NCI-H1436 treated with DMSO at 0.1 percent for 48 hours (cell line): ENCODE data around the gene KCNIP4.

Experiments
- DNase-seq: peaks from one replicate; lab custom pipeline; 2025; lab: John Stamatoyannopoulos, UW

Gene KCNIP4

DNA sequence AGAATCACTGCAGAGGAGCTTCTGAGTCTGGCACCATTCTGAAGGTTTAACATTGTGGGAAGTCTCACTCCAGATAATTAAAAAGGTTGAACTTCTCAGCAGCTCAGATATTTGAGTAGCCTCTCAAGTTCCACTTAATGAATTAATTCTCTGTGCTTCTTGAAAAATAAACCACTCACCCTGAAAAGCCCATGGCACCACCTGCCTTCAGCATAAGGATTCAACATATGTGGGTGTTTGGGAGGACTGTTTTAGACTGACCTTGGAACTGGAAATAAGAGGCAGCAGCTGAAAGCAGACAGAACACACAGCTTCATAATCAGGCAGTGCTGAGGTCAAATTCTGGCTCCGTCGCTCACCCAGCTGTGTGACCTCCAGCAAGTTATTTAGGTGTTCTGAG, 100.6 kb downstream of the KCNIP4 start:
- DNase-seq = no peak

GRCh38 chr4:21845663-21846062, 102.9 kb downstream of the KCNIP4 start:
- no peak for DNase-seq

DNA sequence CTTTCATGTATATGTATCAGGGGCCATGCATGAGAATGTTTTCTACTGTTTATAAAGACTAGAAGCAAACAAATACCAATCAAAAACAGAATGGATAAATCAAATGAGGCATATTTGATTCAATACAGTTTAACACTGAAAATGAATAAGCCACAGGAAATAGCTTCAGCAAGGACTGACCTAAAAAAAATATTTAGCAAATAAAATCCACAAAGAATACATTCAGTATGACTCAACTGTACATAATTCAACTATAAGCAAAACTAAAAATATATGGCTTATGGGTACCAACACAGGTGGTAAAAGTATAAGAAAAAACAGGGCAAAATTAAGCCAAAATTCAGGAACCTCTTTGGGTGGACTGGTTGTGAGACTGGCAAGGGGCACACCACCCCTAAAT, 112.9 kb downstream of the KCNIP4 start:
- no peak for DNase-seq

GRCh38 chr4:21830272-21830671, 118.3 kb downstream of the KCNIP4 start:
- DNase-seq = no peak

- no peak for DNase-seq
These were observed 121.0 kb downstream of the KCNIP4 start for GRCh38 chr4:21827575-21827974.

GRCh38 chr4:21826071-21826470, 122.5 kb downstream of the KCNIP4 start:
- DNase-seq = no peak

DNA sequence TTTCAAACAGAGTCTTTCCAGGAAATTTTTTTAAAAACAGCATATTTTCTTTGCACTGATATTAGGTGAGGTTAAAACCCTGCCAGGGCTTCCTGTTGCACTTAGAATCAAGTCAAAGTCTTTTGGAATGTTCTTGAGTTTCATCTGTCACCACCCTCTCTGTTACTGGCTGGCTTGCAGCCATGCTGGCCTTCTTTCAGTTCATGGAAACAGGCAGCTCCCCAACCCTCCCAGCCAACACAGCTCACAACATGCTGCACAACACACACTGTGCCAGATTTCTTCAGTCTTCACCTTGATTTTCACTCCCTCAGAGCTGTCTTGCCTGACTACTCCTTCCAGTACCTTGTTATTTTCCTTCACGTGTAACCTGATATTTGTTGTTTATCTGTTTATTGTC, 129.5 kb downstream of the KCNIP4 start:
- DNase-seq = no peak

DNA sequence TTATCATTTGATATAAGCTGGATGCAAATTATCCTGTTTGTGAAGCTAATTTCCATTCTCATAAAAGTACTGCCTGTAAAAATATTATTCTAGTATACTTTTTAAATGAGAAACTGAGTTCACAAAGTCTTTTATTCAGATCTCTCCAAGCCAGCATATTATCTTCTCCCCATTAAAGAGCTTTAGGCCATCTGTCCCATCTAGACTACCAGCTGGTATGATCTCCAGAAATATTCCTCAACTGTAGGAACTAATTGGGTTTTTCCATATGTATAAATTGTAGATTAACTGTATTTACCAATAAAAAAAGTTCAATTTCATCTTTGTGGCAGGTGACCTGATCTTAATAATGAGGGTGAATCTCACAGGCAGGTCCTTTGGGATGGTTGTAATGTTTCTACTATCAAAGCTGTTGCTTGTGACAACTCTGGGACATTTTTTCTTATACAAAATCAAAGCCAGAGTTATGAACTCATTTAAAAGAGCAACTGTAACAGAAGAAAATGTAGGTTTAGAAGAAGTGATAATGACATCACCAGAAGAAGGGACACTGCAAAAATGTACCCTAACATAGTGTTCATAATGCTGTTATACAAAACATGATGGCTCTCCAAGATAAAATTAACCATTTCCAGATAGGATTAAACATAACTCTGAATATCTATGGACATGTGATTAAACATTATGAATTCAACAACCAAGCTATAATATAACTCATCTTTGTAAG, 132.8 kb downstream of the KCNIP4 start:
- DNase-seq = no peak

- DNase-seq = no peak
These were observed 137.0 kb downstream of the KCNIP4 start for GRCh38 chr4:21811565-21811964.

DNA sequence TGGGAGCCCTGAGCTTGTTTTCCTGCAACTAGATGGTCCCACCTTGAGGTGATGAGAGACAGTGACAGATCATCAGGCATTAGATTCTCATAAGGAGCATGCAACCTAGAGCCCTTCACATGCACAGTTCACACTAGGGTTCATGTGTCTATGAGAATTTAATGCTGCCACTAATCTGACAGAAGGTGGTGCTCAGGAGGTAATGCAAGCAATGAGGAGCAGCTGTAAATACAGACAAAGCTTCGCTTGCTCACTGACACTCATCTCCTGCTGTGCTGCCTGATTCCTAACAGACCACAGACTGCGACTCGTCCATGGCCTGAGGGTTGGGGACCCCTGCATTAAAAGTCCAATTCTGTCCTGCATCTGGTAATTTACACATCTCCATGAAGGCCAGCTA, 141.6 kb downstream of the KCNIP4 start:
- no peak for DNase-seq

DNA sequence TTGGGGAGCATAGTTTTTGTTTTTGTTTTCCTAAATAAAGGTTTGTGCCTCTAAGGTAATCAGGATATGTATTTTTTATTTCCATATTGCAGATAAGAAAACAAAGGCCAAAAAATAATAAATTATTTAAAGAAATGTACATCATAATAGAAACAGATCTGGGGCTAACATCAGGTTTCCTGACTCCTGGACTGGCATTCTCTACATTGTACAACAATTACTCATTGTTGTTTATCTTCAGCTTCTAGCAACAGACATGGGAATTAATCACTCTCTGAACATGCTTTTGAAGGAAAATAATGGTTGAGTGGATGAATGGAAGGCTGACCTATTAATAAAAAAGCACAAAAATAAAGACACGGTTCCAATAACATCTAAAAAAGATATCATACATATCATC, 146.2 kb downstream of the KCNIP4 start:
- DNase-seq = no peak

GRCh38 chr4:21801661-21802385, 146.7 kb downstream of the KCNIP4 start:
- no peak for DNase-seq

DNA sequence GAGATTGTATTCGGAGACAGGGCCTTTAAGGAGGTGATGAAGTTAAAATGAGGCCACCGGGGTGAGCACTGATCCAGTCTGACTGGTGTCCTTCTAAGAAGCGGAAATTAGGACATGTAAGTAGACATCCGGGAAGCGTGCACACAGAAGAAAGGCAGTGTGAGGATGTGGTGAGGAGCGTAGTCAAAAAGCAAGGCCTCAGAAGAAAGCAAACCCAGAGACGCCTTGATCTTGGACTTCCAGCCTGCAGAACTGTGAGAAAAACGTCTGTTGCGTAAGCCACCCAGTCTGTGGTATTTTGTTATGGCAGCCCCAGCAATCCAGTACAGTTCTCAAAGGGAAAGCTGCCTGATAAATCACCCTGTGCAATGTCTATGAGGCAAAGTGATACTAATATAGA, 153.5 kb downstream of the KCNIP4 start:
- DNase-seq = no peak

- no peak for DNase-seq
These were observed 155.8 kb downstream of the KCNIP4 start for GRCh38 chr4:21792736-21793135.

DNA sequence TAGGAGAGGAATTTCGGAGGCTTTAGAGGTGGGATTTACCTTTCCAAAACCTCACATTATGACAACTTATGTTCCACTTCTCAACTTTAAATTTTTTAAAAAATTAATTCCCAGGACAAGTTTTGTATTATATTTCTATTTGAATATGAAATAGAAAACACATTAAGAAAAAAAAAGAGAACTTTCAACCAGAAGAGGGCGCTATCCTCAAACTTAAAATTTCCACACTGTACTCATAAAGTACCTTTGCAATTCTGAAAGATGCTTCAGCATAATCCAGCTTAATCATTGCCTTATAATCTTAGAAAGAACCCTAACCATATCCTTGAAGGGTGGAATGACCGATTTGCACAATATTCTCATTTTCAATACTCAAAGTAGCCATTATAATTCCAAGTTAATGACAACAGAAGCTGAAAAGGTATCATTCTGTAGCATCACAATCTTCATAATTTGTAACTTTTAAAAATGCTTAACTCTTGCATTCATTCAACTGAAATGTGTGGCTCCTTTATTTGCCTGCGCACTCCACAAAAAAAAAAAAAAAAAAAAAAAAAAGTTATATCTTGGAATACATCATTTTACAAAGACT, 158.0 kb downstream of the KCNIP4 start:
- DNase-seq = no peak

DNA sequence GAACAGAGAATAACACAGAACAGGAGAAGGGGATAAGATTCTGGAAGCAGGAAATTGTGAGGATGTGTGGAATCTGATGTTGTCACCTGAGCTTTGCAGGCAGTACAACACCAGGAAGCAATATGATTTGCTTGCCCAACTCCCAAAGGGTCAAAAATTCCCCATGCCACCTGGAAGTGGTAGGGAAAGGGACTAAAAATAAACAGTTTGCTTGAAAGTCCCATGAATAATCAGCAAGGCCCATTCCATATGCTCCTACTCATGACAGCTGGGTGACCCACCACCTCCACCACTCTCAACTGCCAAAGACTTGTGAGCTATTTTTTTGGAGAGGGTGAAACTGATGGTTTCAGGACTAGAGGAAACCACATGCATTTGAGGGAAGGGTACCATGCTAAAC, 168.4 kb downstream of the KCNIP4 start:
- DNase-seq = no peak

- no peak for DNase-seq
These were observed 169.9 kb downstream of the KCNIP4 start for GRCh38 chr4:21778702-21779101.

- DNase-seq = no peak
These were observed 172.9 kb downstream of the KCNIP4 start for GRCh38 chr4:21775703-21776102.

GRCh38 chr4:21769404-21770147, 179.0 kb downstream of the KCNIP4 start:
- no peak for DNase-seq

- no peak for DNase-seq
These were observed 179.9 kb downstream of the KCNIP4 start for GRCh38 chr4:21768349-21769310.

- DNase-seq = no peak
These were observed 182.7 kb downstream of the KCNIP4 start for GRCh38 chr4:21765810-21766407.
